K562 (cell line): Measurements from ENCODE around the gene FMNL2.

ENCODE experiments used
- ARHGAP35 ChIP-seq: fragments of 450-650 bp; IDR thresholded peaks from 2 replicates; pipeline ENCODE4 v1.6.1; 2018; ENCODE audit not compliant: partially characterized antibody
- BRF2 ChIP-seq: IDR thresholded peaks from 3 replicates; pipeline ENCODE4 v1.6.1; 2011; ENCODE audit warnings: borderline replicate concordance, mild to moderate bottlenecking; ENCODE audit not compliant: insufficient read length, insufficient read depth
- CREM ChIP-seq: IDR thresholded peaks from 2 replicates; pipeline ENCODE4 v1.6.1; 2014; ENCODE audit warnings: antibody characterized with exemption, low read depth
- CXXC5 ChIP-seq: fragments of 250-450 bp; sonication (Bioruptor Pico); IDR thresholded peaks from 2 replicates; pipeline ENCODE4 v1.8.0; 2022; ENCODE audit warnings: inconsistent platforms, mild to moderate bottlenecking, moderate library complexity
- EZH2 ChIP-seq: IDR thresholded peaks from 2 replicates; pipeline ENCODE4 v1.6.1; 2012; ENCODE audit warnings: low read depth, mild to moderate bottlenecking, inconsistent platforms, low read length, borderline replicate concordance
- TF ChIP-seq, protein P1 (sequence below): fragments of 450-650 bp; IDR thresholded peaks from 2 replicates; pipeline ENCODE4 v1.6.1; 2016

GRCh38 chr2:152500772-152501171 is 165.8 kb downstream of the FMNL2 start:
- TF ChIP-seq CREM (no peak), CXXC5 (CRISPR knock-in tag) (no peak), ARHGAP35 (no peak), BRF2 (no peak), EZH2 (no peak)
- TF ChIP-seq, protein P1, sequence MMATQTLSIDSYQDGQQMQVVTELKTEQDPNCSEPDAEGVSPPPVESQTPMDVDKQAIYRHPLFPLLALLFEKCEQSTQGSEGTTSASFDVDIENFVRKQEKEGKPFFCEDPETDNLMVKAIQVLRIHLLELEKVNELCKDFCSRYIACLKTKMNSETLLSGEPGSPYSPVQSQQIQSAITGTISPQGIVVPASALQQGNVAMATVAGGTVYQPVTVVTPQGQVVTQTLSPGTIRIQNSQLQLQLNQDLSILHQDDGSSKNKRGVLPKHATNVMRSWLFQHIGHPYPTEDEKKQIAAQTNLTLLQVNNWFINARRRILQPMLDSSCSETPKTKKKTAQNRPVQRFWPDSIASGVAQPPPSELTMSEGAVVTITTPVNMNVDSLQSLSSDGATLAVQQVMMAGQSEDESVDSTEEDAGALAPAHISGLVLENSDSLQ, result no peak
